Measurements from ENCODE around the gene SMIM24. TPM values are rescaled to one million over a fixed set of nuclear protein-coding genes. Genes with fewer than 3 reads are reported as not detected.

Gene SMIM24
- polyA plus RNA-seq, 1 donor from 2014 or later, result not detected

DNA sequence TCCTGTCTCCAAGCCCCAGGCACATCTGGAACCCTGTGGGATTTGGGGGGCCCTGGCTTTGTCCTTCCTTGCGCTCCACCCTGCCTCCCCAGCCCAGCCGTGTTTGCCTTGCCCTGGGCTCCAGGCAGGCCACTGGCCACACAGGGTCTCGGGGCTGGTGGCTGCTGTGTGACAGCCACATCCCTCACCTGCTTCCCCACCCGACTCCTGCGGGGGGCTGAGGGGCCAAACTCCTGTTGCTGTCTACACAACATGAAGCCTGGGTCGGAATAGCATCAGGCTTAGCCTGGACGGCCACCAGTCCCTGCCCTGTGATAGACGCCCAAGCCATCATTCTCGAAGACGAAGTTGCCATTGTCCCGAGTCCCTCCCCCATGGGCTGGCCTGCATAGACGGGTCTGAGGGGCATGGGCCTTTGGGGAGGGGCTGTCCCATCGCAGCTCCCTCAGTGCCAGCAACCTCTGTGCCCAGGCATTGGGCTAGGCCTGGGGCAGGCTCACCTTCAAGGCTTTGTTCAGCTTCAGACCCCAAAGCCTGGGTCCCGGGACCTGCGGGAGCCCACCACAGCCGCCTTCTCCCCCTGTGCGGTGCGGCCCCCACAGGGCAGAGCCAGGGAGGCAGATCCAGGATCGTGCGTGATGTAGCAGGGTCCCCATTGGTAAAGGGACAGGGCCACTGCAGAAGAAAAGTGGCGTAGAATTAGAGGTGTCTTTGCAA lies 43.2 kb upstream of the SMIM24 start:
- peaks cover 4% of the 10 kb centered on the region for H3K36me3 ChIP-seq (ENCODE audit: insufficient read depth, low read length)

DNA sequence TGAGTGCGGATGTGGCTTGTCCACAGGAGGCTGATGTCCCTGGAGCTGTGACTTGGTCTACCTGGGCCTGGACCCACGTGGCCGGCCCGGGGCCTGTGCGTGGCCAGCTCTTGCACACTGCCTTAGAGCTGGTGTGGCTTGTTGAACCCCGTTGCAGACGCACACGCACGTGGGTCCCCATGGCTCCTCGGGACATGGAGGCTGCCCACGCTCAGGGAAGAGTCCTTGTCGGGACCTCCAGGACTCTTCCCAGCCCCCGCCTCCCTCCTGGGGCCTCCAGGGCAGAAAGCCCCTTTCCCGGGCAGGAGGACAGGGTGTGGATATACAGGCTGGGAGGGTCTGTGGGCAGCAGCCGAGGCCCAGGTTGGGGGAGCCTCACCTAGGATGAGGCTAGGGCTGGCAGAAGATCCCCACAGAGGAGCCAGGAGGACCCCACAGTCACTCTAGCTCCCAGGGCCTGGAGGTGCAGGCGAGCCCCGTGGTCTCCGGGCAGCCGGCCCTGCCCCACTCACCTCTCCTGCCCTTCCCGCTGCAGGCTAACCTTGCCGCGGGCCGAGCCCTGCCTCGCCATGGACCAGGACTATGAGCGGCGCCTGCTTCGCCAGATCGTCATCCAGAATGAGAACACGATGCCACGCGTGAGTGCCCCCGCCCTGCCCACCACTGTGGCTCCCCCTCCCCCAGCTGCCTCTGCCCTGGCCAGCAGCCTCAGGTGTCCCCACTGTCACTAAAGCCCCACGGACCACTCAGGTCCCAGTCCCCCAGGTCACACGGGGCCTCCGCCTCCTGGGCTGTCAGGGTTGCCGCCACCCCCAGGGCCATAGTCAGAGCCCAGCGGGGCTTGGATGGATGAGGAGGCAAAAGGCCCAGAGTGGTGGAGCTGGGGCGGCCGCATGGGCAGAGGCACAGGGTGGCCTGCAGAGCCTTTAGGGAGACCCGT lies 42.4 kb upstream of the SMIM24 start:
- H3K27me3 ChIP-seq (ENCODE audit: insufficient read depth, low read depth, low read length), result no peaks in the 10 kb centered on the region
- peaks cover 4% of the 10 kb centered on the region for H3K36me3 ChIP-seq (ENCODE audit: insufficient read depth, low read length)
- no peaks in the 10 kb centered on the region for H3F3A ChIP-seq (ENCODE audit: insufficient read depth, low read length, poor library complexity, severe bottlenecking)
- no peak overlapping the region for H2AFZ ChIP-seq (ENCODE audit: low read depth, low read length)
- H3K27ac ChIP-seq (ENCODE audit: low read length), result no peak overlapping the region
- H3K79me2 ChIP-seq (replicated peaks; ENCODE audit: insufficient read depth, low read length), result peaks cover 22% of the 10 kb centered on the region
- peaks cover 8% of the 10 kb centered on the region for H4K20me1 ChIP-seq (ENCODE audit: insufficient read depth)
- H3K4me3 ChIP-seq (ENCODE audit: low read length), result no peak overlapping the region
- no peak overlapping the region for H3K4me2 ChIP-seq (ENCODE audit: low read length)
- H3K9me2 ChIP-seq (ENCODE audit: insufficient read depth, low read length), result no peaks in the 10 kb centered on the region
- H3K9ac ChIP-seq (ENCODE audit: low read length), result no peak overlapping the region
- no peaks in the 10 kb centered on the region for H3K9me3 ChIP-seq (ENCODE audit: low read length)
- no peak for TF ChIP-seq EZH2 (IDR thresholded peaks at IDR 0.05; ENCODE audit: borderline replicate concordance, insufficient read depth, low read length, poor library complexity, severe bottlenecking)
- TF ChIP-seq EP300 (conservative IDR thresholded peaks at IDR 0.05; ENCODE audit: poor library complexity, severe bottlenecking), result no peak
- TF ChIP-seq, protein P1, sequence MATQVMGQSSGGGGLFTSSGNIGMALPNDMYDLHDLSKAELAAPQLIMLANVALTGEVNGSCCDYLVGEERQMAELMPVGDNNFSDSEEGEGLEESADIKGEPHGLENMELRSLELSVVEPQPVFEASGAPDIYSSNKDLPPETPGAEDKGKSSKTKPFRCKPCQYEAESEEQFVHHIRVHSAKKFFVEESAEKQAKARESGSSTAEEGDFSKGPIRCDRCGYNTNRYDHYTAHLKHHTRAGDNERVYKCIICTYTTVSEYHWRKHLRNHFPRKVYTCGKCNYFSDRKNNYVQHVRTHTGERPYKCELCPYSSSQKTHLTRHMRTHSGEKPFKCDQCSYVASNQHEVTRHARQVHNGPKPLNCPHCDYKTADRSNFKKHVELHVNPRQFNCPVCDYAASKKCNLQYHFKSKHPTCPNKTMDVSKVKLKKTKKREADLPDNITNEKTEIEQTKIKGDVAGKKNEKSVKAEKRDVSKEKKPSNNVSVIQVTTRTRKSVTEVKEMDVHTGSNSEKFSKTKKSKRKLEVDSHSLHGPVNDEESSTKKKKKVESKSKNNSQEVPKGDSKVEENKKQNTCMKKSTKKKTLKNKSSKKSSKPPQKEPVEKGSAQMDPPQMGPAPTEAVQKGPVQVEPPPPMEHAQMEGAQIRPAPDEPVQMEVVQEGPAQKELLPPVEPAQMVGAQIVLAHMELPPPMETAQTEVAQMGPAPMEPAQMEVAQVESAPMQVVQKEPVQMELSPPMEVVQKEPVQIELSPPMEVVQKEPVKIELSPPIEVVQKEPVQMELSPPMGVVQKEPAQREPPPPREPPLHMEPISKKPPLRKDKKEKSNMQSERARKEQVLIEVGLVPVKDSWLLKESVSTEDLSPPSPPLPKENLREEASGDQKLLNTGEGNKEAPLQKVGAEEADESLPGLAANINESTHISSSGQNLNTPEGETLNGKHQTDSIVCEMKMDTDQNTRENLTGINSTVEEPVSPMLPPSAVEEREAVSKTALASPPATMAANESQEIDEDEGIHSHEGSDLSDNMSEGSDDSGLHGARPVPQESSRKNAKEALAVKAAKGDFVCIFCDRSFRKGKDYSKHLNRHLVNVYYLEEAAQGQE (IDR thresholded peaks at IDR 0.05; ENCODE audit: borderline replicate concordance), result no peak
- no peak for TF ChIP-seq SMC3 (conservative IDR thresholded peaks at IDR 0.05; ENCODE audit: poor library complexity)
- TF ChIP-seq, protein P2, sequence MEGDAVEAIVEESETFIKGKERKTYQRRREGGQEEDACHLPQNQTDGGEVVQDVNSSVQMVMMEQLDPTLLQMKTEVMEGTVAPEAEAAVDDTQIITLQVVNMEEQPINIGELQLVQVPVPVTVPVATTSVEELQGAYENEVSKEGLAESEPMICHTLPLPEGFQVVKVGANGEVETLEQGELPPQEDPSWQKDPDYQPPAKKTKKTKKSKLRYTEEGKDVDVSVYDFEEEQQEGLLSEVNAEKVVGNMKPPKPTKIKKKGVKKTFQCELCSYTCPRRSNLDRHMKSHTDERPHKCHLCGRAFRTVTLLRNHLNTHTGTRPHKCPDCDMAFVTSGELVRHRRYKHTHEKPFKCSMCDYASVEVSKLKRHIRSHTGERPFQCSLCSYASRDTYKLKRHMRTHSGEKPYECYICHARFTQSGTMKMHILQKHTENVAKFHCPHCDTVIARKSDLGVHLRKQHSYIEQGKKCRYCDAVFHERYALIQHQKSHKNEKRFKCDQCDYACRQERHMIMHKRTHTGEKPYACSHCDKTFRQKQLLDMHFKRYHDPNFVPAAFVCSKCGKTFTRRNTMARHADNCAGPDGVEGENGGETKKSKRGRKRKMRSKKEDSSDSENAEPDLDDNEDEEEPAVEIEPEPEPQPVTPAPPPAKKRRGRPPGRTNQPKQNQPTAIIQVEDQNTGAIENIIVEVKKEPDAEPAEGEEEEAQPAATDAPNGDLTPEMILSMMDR (IDR thresholded peaks at IDR 0.05; ENCODE audit: poor library complexity, severe bottlenecking), result no peak
- no peak for TF ChIP-seq POLR2AphosphoS5 (IDR thresholded peaks at IDR 0.05)

More for the DNA sequence above, 43.2 kb upstream of the SMIM24 start:
- Histone ChIP-seq H3K9ac (ENCODE audit: low read length) (no peak overlapping the region), H3K27ac (ENCODE audit: low read length) (no peak overlapping the region), H3K9me3 (ENCODE audit: low read length) (no peaks in the 10 kb centered on the region), H3F3A (ENCODE audit: insufficient read depth, low read length, poor library complexity, severe bottlenecking) (no peaks in the 10 kb centered on the region), H4K20me1 (ENCODE audit: insufficient read depth) (peaks cover 5% of the 10 kb centered on the region), H3K4me2 (ENCODE audit: low read length) (no peak overlapping the region), H3K27me3 (ENCODE audit: insufficient read depth, low read depth, low read length) (no peaks in the 10 kb centered on the region), H3K9me2 (ENCODE audit: insufficient read depth, low read length) (no peaks in the 10 kb centered on the region), H3K79me2 (replicated peaks; ENCODE audit: insufficient read depth, low read length) (peaks cover 15% of the 10 kb centered on the region), H3K4me3 (ENCODE audit: low read length) (no peak overlapping the region), H2AFZ (ENCODE audit: low read depth, low read length) (no peak overlapping the region)
- TF ChIP-seq, protein P2 (IDR thresholded peaks at IDR 0.05; ENCODE audit: poor library complexity, severe bottlenecking), result no peak
- TF ChIP-seq EZH2 (IDR thresholded peaks at IDR 0.05; ENCODE audit: borderline replicate concordance, insufficient read depth, low read length, poor library complexity, severe bottlenecking) (no peak), EP300 (conservative IDR thresholded peaks at IDR 0.05; ENCODE audit: poor library complexity, severe bottlenecking) (no peak), TAF1 (IDR thresholded peaks at IDR 0.05; ENCODE audit: low read depth) (no peak), POLR2AphosphoS5 (IDR thresholded peaks at IDR 0.05) (no peak), RAD21 (conservative IDR thresholded peaks at IDR 0.05) (no peak), SMC3 (conservative IDR thresholded peaks at IDR 0.05; ENCODE audit: poor library complexity) (no peak), MXI1 (conservative IDR thresholded peaks at IDR 0.05; ENCODE audit: poor library complexity, severe bottlenecking) (no peak)
- TF ChIP-seq, protein P1 (IDR thresholded peaks at IDR 0.05; ENCODE audit: borderline replicate concordance), result no peak
